ENCODE results near the gene NR2C2AP. TPM values are rescaled to one million over a fixed set of nuclear protein-coding genes. Genes with fewer than 3 reads are reported as not detected.

Gene NR2C2AP
- total RNA-seq, 1 experiment from 2014 or later: 25.7 TPM

DNA sequence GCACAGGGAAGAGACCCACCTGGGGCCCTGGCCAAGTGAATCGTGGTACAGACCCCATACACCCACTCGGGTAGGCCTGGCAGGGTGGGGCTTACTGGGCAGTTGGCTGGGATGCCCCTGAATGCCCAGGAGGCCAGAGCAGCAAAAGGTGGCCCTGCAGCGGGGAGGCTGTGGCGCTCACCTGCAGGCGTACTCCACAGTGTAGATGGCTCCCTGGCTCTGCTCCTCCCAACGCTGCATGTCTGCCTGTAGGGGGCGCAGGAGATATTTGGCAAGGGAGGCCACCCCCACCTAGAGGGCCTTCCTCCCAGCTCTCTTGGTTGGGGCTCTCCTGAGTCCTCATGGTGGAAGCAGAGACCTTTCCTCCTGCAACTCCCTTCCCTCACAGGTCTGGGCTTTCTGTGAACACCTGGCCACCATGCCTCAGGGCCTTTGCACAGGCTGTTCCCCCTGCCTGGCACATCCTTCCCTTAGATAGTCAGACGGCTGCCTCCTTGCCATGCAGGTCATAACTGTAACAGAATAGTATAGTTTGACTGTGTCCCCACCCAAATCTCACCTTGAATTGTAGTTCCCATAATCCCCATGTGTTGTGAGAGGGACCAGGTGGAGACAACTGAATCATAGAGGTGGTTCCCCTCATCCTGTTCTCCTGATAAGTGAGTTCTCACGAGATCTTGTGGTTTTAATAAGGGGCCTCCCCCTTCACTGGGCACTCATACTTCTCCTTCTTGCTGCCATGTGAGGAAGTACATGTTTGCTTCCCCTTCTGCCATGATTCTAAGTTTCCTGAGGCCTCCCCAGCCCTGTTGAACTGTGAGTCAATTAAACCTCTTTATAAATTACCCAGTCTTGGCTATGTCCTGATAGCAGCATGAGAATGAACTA, 17.1 kb downstream of the NR2C2AP start:
- intact Hi-C loops (cut with micrococcal nuclease; ENCODE audit: unreplicated experiment): no loop called here

DNA sequence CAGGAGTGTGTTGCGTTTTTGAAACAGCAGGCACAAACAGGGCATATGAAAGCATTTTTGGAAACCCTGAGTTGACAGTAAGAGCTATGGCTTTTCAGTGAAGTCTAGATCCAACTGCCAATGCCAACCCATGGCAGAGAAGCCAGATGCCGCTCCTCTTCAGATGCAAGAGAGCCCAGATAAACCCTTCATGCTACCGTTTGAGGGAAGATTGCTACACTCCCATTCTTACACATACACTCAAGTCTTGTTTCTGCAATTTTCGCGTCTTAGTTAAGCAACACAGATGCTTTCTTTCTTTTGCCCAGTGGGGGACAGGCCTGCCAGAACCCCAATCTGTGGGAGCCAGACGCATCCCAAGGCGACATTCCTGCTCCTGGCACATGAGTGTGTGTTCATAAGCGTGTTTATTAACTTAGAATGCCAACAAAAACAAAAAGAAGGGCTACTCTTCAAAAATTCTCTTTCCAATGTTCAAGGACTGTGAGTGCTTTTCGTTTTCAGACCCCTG, 21.7 kb downstream of the NR2C2AP start:
- intact Hi-C loops (cut with micrococcal nuclease; ENCODE audit: unreplicated experiment): no loop called here
- H3K4me1 ChIP-seq (replicated peaks; ENCODE audit: insufficient read depth): no peaks in the 10 kb centered on the region
- H3K9me3 ChIP-seq (ENCODE audit: insufficient read depth, low read depth): no peaks in the 10 kb centered on the region
- H3K36me3 ChIP-seq (ENCODE audit: low read depth): no peaks in the 10 kb centered on the region; the same call in 1 of the 2 replicates
- no peak for DNase-seq
- no peaks in the 10 kb centered on the region; the same call in 1 of the 2 replicates for H3K79me2 ChIP-seq (ENCODE audit: low read depth)
- peaks cover 19% of the 10 kb centered on the region; the same call in 1 of the 2 replicates for H3F3A ChIP-seq (ENCODE audit: insufficient read depth, low read depth)
- no TSS peak for BruUV-seq (replicated peaks)
- H4K20me1 ChIP-seq (ENCODE audit: insufficient read depth): no peaks in the 10 kb centered on the region; the same call in 1 of the 2 replicates
- ChIA-PET POLR2A (ENCODE audit: unreplicated experiment) (no interaction called here), CTCF (no interaction called here)
- no peak for TF ChIP-seq EZH2 (IDR thresholded peaks at IDR 0.05; ENCODE audit: low read depth)
- TF ChIP-seq, protein P1, sequence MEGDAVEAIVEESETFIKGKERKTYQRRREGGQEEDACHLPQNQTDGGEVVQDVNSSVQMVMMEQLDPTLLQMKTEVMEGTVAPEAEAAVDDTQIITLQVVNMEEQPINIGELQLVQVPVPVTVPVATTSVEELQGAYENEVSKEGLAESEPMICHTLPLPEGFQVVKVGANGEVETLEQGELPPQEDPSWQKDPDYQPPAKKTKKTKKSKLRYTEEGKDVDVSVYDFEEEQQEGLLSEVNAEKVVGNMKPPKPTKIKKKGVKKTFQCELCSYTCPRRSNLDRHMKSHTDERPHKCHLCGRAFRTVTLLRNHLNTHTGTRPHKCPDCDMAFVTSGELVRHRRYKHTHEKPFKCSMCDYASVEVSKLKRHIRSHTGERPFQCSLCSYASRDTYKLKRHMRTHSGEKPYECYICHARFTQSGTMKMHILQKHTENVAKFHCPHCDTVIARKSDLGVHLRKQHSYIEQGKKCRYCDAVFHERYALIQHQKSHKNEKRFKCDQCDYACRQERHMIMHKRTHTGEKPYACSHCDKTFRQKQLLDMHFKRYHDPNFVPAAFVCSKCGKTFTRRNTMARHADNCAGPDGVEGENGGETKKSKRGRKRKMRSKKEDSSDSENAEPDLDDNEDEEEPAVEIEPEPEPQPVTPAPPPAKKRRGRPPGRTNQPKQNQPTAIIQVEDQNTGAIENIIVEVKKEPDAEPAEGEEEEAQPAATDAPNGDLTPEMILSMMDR (conservative IDR thresholded peaks at IDR 0.05): no peak
- H3K4me3 ChIP-seq: no peak overlapping the region
- no peak overlapping the region for H2AFZ ChIP-seq
- no peak overlapping the region for H3K4me2 ChIP-seq
- no peaks in the 10 kb centered on the region for H3K27me3 ChIP-seq (ENCODE audit: insufficient read depth, low read depth)
- no peak overlapping the region for H3K27ac ChIP-seq
- no peaks in the 10 kb centered on the region for H3K9me2 ChIP-seq (ENCODE audit: insufficient read depth)

More for the DNA sequence above, 17.1 kb downstream of the NR2C2AP start:
- no peak for TF ChIP-seq EZH2 (IDR thresholded peaks at IDR 0.05; ENCODE audit: low read depth)
- TF ChIP-seq, protein P1 (conservative IDR thresholded peaks at IDR 0.05): peak; percentile 86
- DNase-seq: peak; percentile 40 to 53
- CTCF ChIA-PET: no interaction called here
- Histone ChIP-seq H3K4me1 (replicated peaks; ENCODE audit: insufficient read depth) (peaks cover 13% of the 10 kb centered on the region), H3K4me2 (no peak overlapping the region), H2AFZ (no peak overlapping the region), H3K27ac (no peak overlapping the region), H3K27me3 (ENCODE audit: insufficient read depth, low read depth) (no peaks in the 10 kb centered on the region), H3K79me2 (ENCODE audit: low read depth) (peaks cover 21% of the 10 kb centered on the region), H4K20me1 (ENCODE audit: insufficient read depth) (no peaks in the 10 kb centered on the region; the same call in 1 of the 2 replicates), H3K36me3 (ENCODE audit: low read depth) (no peaks in the 10 kb centered on the region; the same call in 1 of the 2 replicates), H3K9me2 (ENCODE audit: insufficient read depth) (no peaks in the 10 kb centered on the region), H3K9me3 (ENCODE audit: insufficient read depth, low read depth) (no peaks in the 10 kb centered on the region), H3K4me3 (no peak overlapping the region), H3F3A (ENCODE audit: insufficient read depth, low read depth) (0 out of 2 replicates have a peak, but pooled peaks cover 5% of the 10 kb centered on the region)
- BruUV-seq (replicated peaks): no TSS peak
- POLR2A ChIA-PET (ENCODE audit: unreplicated experiment): no interaction called here

DNA sequence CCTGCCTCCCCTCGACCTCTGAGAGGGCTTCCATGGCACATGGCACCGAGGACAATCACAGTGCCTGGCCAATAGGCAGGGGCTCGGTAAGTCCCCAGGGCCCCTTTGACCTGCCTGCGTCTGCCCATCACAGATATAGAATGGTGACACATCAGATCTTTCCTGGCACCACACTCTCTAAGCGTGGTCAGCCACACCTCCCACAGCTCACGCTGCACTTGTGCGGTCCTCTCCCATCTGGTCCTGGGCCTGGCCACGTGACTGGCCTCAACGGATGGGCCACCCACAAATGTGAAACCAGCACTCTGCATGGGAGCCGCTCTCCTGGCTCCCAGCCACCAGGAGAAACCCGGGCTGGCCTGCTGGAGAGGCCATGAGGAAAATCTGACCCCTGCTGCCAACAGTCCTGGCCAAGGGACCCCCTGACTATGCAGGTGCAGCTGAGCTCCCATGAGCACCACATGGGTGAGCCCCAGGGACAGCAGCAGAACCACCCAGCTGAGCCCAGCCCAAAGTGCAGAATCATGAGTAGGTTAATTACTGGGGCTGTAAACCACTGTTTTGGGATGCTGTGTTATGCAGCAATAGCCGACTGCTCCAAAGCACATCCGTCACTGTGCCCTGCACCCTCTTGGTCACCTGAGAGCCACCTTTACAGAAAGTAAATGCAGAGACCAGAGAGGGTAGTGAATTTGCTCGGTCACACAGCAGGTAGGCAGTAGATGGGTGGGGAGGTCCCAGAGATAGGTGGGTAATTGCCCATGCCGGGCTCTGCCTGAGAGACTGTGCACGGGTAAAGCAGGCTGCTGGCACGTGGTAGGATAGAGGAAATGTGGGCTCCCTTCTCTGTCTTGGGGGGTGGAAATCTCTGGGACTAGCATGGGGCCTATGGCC, 23.4 kb downstream of the NR2C2AP start:
- no peaks in the 10 kb centered on the region; the same call in 1 of the 2 replicates for H3K36me3 ChIP-seq (ENCODE audit: low read depth)
- TF ChIP-seq, protein P1 (conservative IDR thresholded peaks at IDR 0.05): no peak
- no peak for TF ChIP-seq EZH2 (IDR thresholded peaks at IDR 0.05; ENCODE audit: low read depth)
- no peak for DNase-seq
- H3K4me1 ChIP-seq (replicated peaks; ENCODE audit: insufficient read depth): no peaks in the 10 kb centered on the region
- no peak overlapping the region for H3K4me3 ChIP-seq
- no peaks in the 10 kb centered on the region; the same call in 1 of the 2 replicates for H4K20me1 ChIP-seq (ENCODE audit: insufficient read depth)
- no peaks in the 10 kb centered on the region; the same call in 1 of the 2 replicates for H3K79me2 ChIP-seq (ENCODE audit: low read depth)
- H3K27ac ChIP-seq: no peak overlapping the region
- peaks cover 27% of the 10 kb centered on the region; the same call in 1 of the 2 replicates for H3F3A ChIP-seq (ENCODE audit: insufficient read depth, low read depth)
- no peaks in the 10 kb centered on the region for H3K27me3 ChIP-seq (ENCODE audit: insufficient read depth, low read depth)
- ChIA-PET CTCF (interaction anchor here (0.5 kb wide), 1 partner anchor 14 kb away, joined by 3 read pairs; no protein-coding TSS in a partner anchor), POLR2A (ENCODE audit: unreplicated experiment) (no interaction called here)
- H3K4me2 ChIP-seq: no peak overlapping the region
- BruUV-seq (replicated peaks): no TSS peak
- no peaks in the 10 kb centered on the region for H3K9me3 ChIP-seq (ENCODE audit: insufficient read depth, low read depth)
- intact Hi-C loops (cut with micrococcal nuclease; ENCODE audit: unreplicated experiment): no loop called here
- no peaks in the 10 kb centered on the region for H3K9me2 ChIP-seq (ENCODE audit: insufficient read depth)
- H2AFZ ChIP-seq: no peak overlapping the region

Measured in PC-9 (cell line).